Posterior vena cava (tissue), 2 donors: ENCODE data around the gene PPFIBP2. TPM values are rescaled to one million over a fixed set of nuclear protein-coding genes. Genes with fewer than 3 reads are reported as not detected.
A peak's percentile ranks its signal among the peaks of the same experiment; 100 is the strongest.

ENCODE experiments used
- DNase-seq: peaks from one replicate; pipeline ENCODE4 v3.0.0-alpha.2; 2020; ENCODE audit warnings: low spot score
- intact Hi-C, 2 donors: fragments of 100-400 bp; cut with DNase I; formaldehyde crosslinking; loops; one replicate each; pipeline versions ENCODE4 v1.14.1 to v1.14.2; 2022 to 2023
- total RNA-seq, 2 donors: library from RNA; stranded (reverse); fragmentation: NEBNext Ultra II Directional; extraction: Animal tissue kit (Norgen Biotek cat#: 25700); gene quantifications; one replicate each; pipeline ENCODE4 v1.2.1, GENCODE V29; 2021
- donor health status: DM: yes; HTN: yes; CAD: no.
- donor health status: DM: yes; HTN: yes; CAD: no.

The PPFIBP2 gene
- total RNA-seq, 2 donors from 2014 or later = 13.8 to 24.6 TPM

DNA sequence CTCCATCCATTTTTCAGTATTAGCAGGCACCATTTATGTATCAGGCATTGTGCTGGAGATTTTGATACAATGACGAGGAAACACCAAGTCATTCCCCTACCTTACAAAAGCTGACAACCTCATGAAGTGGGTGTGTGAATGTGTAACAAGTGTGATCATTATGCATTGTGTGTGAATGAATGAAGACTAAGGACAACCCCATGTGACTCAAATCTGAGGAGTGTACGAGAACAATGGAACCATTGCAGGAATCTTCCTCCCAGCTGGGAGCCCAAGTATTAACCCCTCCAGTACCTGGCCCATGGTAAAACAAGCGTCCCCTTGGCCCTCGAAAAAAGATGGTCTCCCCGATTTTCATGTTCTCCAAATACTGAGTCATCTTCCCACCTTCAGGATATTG, 155.1 kb downstream of the PPFIBP2 start:
- intact Hi-C loops = no loop called here

DNA sequence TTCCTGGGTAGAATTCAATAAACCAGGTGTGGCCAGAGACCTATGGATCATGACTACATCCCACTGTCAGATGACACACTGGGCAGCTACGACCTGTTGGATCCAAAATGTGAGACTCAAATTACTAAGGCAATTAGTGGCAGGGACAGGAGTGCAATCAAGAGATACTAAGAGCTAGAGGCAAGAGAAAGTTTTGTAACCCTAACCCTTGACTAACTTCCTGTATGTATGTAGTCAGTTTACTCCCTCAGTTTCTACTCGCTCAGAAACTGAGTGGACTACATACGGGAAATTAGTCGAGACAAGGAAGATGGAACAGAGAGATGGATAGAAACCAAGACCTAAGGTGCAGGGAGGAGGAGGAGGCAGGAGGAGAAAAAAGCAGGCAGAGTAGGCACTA, 156.8 kb downstream of the PPFIBP2 start:
- intact Hi-C loops = no loop called here

More for the DNA sequence above, 155.1 kb downstream of the PPFIBP2 start:
- DNase-seq = no peak

DNA sequence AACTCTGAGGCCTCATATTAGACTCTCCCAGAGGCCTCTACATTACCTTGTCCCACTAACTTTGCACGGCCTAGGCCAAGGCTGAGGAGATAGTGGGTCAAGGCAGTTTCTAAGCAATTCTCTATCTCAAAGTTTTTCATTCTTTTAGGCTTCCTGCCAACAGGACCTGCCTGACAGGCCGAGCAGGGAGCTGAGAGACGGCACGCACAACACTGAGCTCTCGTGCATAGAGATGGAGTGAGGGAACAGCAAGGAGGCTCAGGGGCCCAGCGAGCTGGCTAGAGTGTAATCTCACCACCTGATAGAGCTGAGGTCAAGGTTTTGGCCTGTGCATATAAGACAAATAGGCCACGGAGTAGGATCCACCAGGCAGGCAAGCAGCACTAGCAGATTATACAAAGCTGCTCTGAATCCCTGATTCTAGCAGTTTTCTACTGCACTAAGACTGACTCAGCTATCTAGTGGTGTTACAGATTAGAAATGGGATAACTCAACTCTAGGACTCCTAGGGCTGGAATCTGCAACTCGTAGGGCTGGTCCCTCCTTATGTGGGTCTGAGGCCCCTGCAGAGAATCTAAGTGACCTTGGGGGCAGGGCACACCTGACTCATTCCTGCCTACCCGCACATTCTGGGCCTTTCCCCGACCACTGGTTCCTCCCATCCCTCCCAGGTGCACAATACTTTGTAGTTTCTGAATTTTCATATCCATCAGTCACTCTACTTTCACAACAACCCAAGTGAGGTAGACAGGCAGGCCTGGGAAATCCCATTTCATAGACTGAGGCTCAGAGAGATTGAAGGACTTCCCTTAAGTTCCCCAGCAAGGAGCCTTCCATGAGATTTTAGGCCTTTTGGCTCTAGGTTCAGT, 157.8 kb downstream of the PPFIBP2 start:
- DNase-seq = no peak
- intact Hi-C loops = no loop called here

More for the DNA sequence above, 156.8 kb downstream of the PPFIBP2 start:
- DNase-seq = no peak

DNA sequence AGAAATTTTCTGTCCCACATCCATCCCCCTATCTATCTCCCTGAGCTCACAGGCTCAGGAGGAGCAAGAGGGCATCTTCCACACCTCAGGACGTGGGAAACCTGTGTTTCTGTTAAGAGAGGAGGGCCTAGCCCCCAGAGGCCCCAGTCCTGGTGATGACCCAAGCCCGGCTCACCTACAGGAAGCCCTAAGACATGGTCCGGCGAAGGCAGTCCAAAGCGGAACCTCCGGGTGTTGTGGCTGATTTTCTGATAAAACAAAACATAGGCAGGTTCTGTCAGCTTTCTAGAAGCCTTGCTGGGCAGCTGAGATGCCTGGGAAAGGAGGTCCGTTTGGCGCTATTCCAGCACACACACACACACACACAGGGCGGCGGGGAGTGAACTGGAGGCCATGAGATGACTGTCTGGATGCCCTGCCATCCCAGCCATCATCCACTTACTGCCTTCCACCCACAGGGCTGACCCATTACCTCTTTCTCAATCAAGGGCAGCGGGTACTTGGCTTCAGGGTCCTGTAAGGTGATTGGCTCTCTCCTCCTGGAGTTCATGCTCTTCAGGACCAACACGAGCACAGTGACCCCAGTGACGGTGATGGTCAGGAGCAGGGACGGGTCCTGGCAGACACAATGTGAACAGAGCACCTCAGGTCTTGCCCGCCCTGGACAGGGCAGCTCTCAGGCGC, 158.6 kb downstream of the PPFIBP2 start:
- no peak for DNase-seq
- intact Hi-C loops = no loop called here

DNA sequence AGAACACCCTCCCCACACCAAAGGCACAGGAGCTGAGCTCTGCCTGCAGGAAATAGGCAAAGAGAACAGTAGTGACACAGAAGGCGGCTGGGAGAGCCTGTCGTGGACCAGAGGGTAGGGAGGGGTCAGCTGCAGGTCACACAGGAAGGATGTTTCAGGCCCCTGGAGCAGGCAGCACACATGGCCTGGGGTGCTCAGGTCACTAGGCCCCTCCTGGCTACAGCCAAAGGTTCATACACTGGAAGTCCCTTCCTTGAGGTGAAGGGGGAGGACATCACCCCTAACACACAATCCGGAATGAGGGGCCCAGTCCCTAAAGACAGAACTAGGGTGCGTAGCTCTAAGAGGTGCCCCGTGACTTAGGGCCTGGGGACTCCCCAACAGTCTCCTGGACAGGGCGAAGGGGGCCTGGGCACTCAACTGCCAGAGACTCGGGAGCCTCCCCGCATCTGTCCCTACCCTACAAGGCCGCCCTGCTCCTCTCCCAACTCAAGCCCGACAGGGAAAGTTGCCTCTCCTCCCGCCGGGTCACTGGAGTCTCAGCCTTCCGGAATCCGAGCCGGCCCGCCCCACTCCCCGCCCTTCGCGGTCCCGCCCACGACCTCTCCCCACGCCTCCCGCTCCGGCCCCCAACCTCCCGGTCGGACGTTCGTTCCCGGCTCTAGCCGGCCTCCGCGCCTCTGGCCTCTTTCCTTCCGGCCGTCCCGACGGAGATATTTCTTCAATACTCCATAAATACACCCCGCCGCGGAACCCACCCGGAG, 159.3 kb downstream of the PPFIBP2 start, which contains the start of gene CYB5R2:
Gene CYB5R2 (minus strand): TSS at position 541 of the 764 bp plus-strand sequence. CDS start 675 bp downstream, outside the sequence.
- intact Hi-C loops = no loop called here
- peak; percentile 87 for DNase-seq

- no peak for DNase-seq
- intact Hi-C loops = no loop called here
Measured at GRCh38 chr11:7673724-7674434, 160.1 kb downstream of the PPFIBP2 start.

DNA sequence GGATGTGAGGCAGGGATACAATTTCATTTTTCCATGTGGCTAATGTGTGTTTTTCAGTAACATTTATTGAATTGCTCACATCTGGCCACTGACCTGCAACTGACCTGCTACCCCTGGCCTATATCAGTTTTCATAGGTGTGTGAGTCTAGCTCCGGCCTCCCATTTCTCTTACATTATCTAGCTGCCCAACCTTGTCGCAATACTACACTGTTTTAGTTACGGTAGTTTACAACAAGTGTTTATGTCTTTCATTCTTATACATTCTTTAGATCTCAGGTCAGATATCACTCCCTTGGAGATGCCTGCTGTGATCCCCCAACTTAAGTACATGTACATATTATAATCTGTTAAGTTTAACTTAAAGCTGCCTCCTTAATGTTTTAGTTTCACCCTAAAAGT, 161.8 kb downstream of the PPFIBP2 start:
- intact Hi-C loops = no loop called here

GRCh38 chr11:7677071-7677470, 163.3 kb downstream of the PPFIBP2 start:
- intact Hi-C loops = no loop called here
- DNase-seq = no peak

More for the DNA sequence above, 161.8 kb downstream of the PPFIBP2 start:
- no peak for DNase-seq

DNA sequence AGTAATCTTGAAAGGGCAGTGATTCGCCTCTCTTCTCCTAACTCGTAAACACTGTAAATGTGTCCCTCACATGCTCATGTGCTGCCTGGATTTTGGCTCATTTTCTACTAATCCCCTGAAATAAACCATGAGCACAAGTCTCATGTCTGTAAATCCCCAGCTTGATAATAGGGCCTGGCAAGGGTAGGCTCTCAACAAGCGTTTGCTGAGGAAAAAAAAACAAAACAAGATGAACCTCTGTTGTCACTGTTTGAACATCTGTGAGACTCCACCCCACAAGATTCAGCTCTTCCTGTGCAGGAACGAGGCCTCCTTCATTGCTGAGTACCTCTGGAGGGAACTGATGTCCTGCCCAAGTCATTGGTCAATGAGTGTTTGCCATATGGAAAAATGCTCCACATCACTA, 164.0 kb downstream of the PPFIBP2 start:
- intact Hi-C loops = no loop called here
- no peak for DNase-seq

GRCh38 chr11:7683571-7683970, 169.8 kb downstream of the PPFIBP2 start:
- DNase-seq = no peak
- intact Hi-C loops = no loop called here

- intact Hi-C loops = no loop called here
- no peak for DNase-seq
Measured at GRCh38 chr11:7686761-7687160, 173.0 kb downstream of the PPFIBP2 start.

GRCh38 chr11:7687386-7687785, 173.6 kb downstream of the PPFIBP2 start:
- DNase-seq = no peak
- intact Hi-C loops = no loop called here

DNA sequence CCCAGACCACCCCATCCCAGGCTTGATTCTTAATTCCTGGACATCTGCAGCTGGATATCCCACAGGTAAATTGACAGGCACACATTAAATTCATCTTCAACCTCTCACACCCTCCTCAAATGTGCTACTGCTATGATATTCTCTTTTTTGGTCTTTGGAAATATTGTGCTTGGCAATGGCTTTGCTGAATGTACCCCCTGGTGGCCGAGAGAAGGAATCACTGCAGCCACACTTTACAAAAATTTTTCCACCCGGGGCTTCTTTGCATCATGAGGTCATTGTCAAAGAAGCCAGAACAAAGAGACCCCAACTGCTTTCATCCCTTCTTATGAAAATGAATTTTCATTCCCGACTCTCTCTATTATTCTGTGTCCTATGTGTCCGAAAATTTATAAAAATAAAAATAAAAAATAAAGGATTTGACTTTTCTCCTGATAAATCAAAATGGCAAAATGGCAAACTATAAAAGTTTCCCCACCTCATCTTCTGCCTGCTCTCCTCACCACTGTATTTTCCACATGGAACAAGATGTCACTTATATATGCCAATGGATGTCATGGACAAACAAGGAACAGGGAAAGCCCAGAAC, 174.5 kb downstream of the PPFIBP2 start:
- no peak for DNase-seq
- intact Hi-C loops = no loop called here

DNA sequence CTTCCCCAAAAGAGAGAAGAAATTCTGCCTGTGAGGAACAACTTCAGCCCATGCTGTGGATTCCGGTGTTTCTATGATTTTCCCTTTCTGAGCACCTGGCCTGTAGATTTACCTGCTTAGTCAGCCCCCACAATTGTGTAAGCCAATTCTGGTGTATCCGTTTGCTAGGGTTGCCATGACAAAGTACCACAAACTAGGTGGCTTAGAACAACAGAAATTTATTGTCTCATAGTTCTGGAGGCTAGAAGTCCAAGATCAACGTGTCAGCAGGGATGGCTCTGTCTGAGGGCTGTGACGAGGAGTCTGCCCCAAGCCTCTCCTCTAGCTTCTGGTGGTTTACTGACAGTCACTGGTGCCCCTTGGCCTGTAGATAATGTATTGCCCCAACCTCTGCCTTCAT, 175.4 kb downstream of the PPFIBP2 start:
- no peak for DNase-seq
- intact Hi-C loops = no loop called here

- intact Hi-C loops = no loop called here
- DNase-seq = no peak
Measured at GRCh38 chr11:7690648-7691047, 176.8 kb downstream of the PPFIBP2 start.

DNA sequence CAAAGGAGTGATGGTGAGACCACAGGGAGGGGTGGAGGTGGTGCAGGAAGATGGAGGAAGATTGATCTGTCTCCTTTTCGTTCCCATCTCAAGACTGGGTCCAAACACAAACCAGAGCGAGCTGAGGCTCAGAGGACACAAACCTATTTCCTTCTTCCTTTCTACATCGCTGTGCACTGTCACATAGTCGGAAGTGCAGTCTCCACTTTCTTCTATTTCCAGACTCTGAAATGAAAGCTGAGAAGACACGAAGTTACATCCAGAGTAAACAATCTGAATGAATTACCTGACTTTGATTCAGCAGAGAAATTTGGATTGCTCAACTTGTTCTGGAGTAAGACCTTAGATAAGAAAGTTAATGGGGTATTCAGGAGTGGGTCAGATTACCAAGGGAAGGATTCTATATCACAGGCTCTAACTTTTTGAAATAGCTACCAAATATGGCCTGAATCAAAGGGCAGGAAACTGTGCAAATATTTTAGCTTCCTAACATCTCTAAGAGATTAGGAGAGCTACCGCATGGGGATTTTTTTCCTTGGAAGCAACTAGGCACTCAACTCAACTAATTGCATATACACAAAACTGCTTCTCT, 178.1 kb downstream of the PPFIBP2 start:
- DNase-seq = no peak
- intact Hi-C loops = no loop called here

DNA sequence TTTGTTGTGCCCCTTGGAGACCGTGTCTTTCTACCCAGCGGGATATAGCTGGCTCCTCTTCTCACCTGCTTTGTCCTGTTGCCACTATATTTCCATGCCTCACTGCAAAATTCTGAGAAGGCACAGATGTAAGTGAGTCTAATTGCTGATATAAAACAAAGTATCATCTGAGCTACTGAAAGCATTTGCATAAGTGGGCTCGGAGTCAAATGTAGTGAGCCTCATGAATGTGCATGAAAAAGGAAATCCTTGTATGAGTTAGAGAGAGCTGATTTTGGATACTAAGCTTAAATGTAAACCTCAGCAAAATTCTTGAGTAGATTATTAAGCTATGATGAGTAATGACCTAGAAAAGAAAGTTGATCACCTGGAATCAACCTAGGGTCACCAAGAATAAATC, 178.6 kb downstream of the PPFIBP2 start:
- no peak for DNase-seq
- intact Hi-C loops = no loop called here

- intact Hi-C loops = no loop called here
- no peak for DNase-seq
Measured at GRCh38 chr11:7694235-7694634, 180.4 kb downstream of the PPFIBP2 start.
